OCI-M2 (cell line): Measurements from ENCODE around the gene SLCO3A1.

Source experiments
- DNase-seq: peaks from one replicate; lab custom pipeline; 2025; ENCODE audit not compliant: unreplicated experiment; lab: John Stamatoyannopoulos, UW

Gene SLCO3A1

GRCh38 chr15:91860498-91860897 lies 7.0 kb downstream of the SLCO3A1 start:
- DNase-seq = no peak

GRCh38 chr15:91861223-91861622 lies 7.7 kb downstream of the SLCO3A1 start:
- DNase-seq = no peak

GRCh38 chr15:91862891-91863504 lies 9.5 kb downstream of the SLCO3A1 start:
- DNase-seq = no peak

- DNase-seq = no peak
These were observed 10.2 kb downstream of the SLCO3A1 start for GRCh38 chr15:91863621-91864255.

GRCh38 chr15:91864664-91865063 lies 11.2 kb downstream of the SLCO3A1 start:
- no peak for DNase-seq

GRCh38 chr15:91865486-91865885 lies 12.0 kb downstream of the SLCO3A1 start:
- no peak for DNase-seq

- DNase-seq = no peak
These were observed 12.4 kb downstream of the SLCO3A1 start for GRCh38 chr15:91865950-91866349.

GRCh38 chr15:91866371-91866905 lies 12.9 kb downstream of the SLCO3A1 start:
- DNase-seq = no peak

GRCh38 chr15:91866971-91867372 lies 13.5 kb downstream of the SLCO3A1 start:
- DNase-seq = no peak

GRCh38 chr15:91867581-91868026 lies 14.1 kb downstream of the SLCO3A1 start:
- DNase-seq = no peak

- DNase-seq = no peak
These were observed 17.5 kb downstream of the SLCO3A1 start for GRCh38 chr15:91870876-91871537.

- DNase-seq = no peak
These were observed 18.3 kb downstream of the SLCO3A1 start for GRCh38 chr15:91871837-91872236.

GRCh38 chr15:91872356-91873137 lies 19.0 kb downstream of the SLCO3A1 start:
- DNase-seq = no peak

GRCh38 chr15:91873138-91873536 lies 19.6 kb downstream of the SLCO3A1 start:
- DNase-seq = no peak

- DNase-seq = no peak
These were observed 20.7 kb downstream of the SLCO3A1 start for GRCh38 chr15:91874171-91874570.

- DNase-seq = no peak
These were observed 21.6 kb downstream of the SLCO3A1 start for GRCh38 chr15:91874992-91875660.

- no peak for DNase-seq
These were observed 22.7 kb downstream of the SLCO3A1 start for GRCh38 chr15:91876187-91876586.

- DNase-seq = no peak
These were observed 24.9 kb downstream of the SLCO3A1 start for GRCh38 chr15:91878319-91878870.

- no peak for DNase-seq
These were observed 25.6 kb downstream of the SLCO3A1 start for GRCh38 chr15:91879158-91879557.

GRCh38 chr15:91880373-91880772 lies 26.9 kb downstream of the SLCO3A1 start:
- no peak for DNase-seq
